ENCODE measurements around the gene DLGAP4.

The DLGAP4 gene

GRCh38 chr20:36572701-36573102 lies 266.6 kb downstream of the DLGAP4 start:
- H3K9ac ChIP-seq (ENCODE audit: low read length): peak overlapping the region; percentile 99
- H3K4me2 ChIP-seq (ENCODE audit: low read depth, low read length, poor library complexity, severe bottlenecking): peak overlapping the region; percentile 79
- peaks cover 40% of the 10 kb centered on the region for H3K79me2 ChIP-seq (ENCODE audit: insufficient read depth, low read length)
- H3K27me3 ChIP-seq (ENCODE audit: low read length): no peaks in the 10 kb centered on the region
- H3F3A ChIP-seq (ENCODE audit: insufficient read depth): peaks cover 20% of the 10 kb centered on the region
- TF ChIP-seq, protein P1, sequence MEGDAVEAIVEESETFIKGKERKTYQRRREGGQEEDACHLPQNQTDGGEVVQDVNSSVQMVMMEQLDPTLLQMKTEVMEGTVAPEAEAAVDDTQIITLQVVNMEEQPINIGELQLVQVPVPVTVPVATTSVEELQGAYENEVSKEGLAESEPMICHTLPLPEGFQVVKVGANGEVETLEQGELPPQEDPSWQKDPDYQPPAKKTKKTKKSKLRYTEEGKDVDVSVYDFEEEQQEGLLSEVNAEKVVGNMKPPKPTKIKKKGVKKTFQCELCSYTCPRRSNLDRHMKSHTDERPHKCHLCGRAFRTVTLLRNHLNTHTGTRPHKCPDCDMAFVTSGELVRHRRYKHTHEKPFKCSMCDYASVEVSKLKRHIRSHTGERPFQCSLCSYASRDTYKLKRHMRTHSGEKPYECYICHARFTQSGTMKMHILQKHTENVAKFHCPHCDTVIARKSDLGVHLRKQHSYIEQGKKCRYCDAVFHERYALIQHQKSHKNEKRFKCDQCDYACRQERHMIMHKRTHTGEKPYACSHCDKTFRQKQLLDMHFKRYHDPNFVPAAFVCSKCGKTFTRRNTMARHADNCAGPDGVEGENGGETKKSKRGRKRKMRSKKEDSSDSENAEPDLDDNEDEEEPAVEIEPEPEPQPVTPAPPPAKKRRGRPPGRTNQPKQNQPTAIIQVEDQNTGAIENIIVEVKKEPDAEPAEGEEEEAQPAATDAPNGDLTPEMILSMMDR (IDR thresholded peaks at IDR 0.05; ENCODE audit: insufficient read depth, low read length, poor library complexity, severe bottlenecking): no peak
- no peak for TF ChIP-seq EZH2phosphoT487 (conservative IDR thresholded peaks at IDR 0.05; ENCODE audit: low read length)
- H3K27ac ChIP-seq (ENCODE audit: low read depth, low read length): peak overlapping the region; percentile 27
- peak overlapping the region; percentile 93 for H2AFZ ChIP-seq (ENCODE audit: low read depth, low read length, severe bottlenecking)
- peak overlapping the region; percentile 60 for H3K4me3 ChIP-seq (ENCODE audit: insufficient read depth, low read length, poor library complexity, severe bottlenecking)
- no peaks in the 10 kb centered on the region for H3K9me3 ChIP-seq (ENCODE audit: insufficient read depth, low read length)
- H4K20me1 ChIP-seq (ENCODE audit: low read depth, low read length): 0 out of 2 replicates have a peak, but pooled peaks cover 3% of the 10 kb centered on the region
- no peaks in the 10 kb centered on the region for H3K36me3 ChIP-seq (ENCODE audit: low read length)
- no peaks in the 10 kb centered on the region for H3K9me2 ChIP-seq (replicated peaks; ENCODE audit: insufficient read depth, low read length)

GRCh38 chr20:36573103-36573797 lies 267.1 kb downstream of the DLGAP4 start, which contains the start of gene TGIF2:
TGIF2 (plus strand) TSS chr20:36573597; CDS start chr20:36578775, 5,178 bp downstream.
- Histone ChIP-seq H3K36me3 (ENCODE audit: low read length) (no peaks in the 10 kb centered on the region), H3K9me2 (replicated peaks; ENCODE audit: insufficient read depth, low read length) (no peaks in the 10 kb centered on the region), H3K79me2 (ENCODE audit: insufficient read depth, low read length) (peaks cover 46% of the 10 kb centered on the region), H2AFZ (ENCODE audit: low read depth, low read length, severe bottlenecking) (peak within 1 kb of the TSS; percentile 93), H3K27ac (ENCODE audit: low read depth, low read length) (peak within 1 kb of the TSS; percentile 75), H3K27me3 (ENCODE audit: low read length) (no peaks in the 10 kb centered on the region), H3F3A (ENCODE audit: insufficient read depth) (peaks cover 20% of the 10 kb centered on the region), H3K4me3 (ENCODE audit: insufficient read depth, low read length, poor library complexity, severe bottlenecking) (peak within 1 kb of the TSS; percentile 97), H3K9ac (ENCODE audit: low read length) (peak within 1 kb of the TSS; percentile 99), H4K20me1 (ENCODE audit: low read depth, low read length) (0 out of 2 replicates have a peak, but pooled peaks cover 3% of the 10 kb centered on the region), H3K9me3 (ENCODE audit: insufficient read depth, low read length) (no peaks in the 10 kb centered on the region), H3K4me2 (ENCODE audit: low read depth, low read length, poor library complexity, severe bottlenecking) (peak within 1 kb of the TSS; percentile 79)
- TF ChIP-seq EZH2phosphoT487 (conservative IDR thresholded peaks at IDR 0.05; ENCODE audit: low read length): no peak
- TF ChIP-seq, protein P1 (IDR thresholded peaks at IDR 0.05; ENCODE audit: insufficient read depth, low read length, poor library complexity, severe bottlenecking): no peak

- TF ChIP-seq, protein P1 (IDR thresholded peaks at IDR 0.05; ENCODE audit: insufficient read depth, low read length, poor library complexity, severe bottlenecking): no peak
- TF ChIP-seq EZH2phosphoT487 (conservative IDR thresholded peaks at IDR 0.05; ENCODE audit: low read length): no peak
- H2AFZ ChIP-seq (ENCODE audit: low read depth, low read length, severe bottlenecking): peak overlapping the region; percentile 67
- peaks cover 51% of the 10 kb centered on the region for H3K79me2 ChIP-seq (ENCODE audit: insufficient read depth, low read length)
- H3K27ac ChIP-seq (ENCODE audit: low read depth, low read length): peak overlapping the region; percentile 75
- 0 out of 2 replicates have a peak, but pooled peaks cover 3% of the 10 kb centered on the region for H4K20me1 ChIP-seq (ENCODE audit: low read depth, low read length)
- no peaks in the 10 kb centered on the region for H3K9me2 ChIP-seq (replicated peaks; ENCODE audit: insufficient read depth, low read length)
- H3K4me2 ChIP-seq (ENCODE audit: low read depth, low read length, poor library complexity, severe bottlenecking): peak overlapping the region; percentile 67
- no peaks in the 10 kb centered on the region for H3K36me3 ChIP-seq (ENCODE audit: low read length)
- no peaks in the 10 kb centered on the region for H3K9me3 ChIP-seq (ENCODE audit: insufficient read depth, low read length)
- H3F3A ChIP-seq (ENCODE audit: insufficient read depth): peaks cover 20% of the 10 kb centered on the region
- H3K9ac ChIP-seq (ENCODE audit: low read length): peak overlapping the region; percentile 99
- no peaks in the 10 kb centered on the region for H3K27me3 ChIP-seq (ENCODE audit: low read length)
- peak overlapping the region; percentile 97 for H3K4me3 ChIP-seq (ENCODE audit: insufficient read depth, low read length, poor library complexity, severe bottlenecking)
Measured at GRCh38 chr20:36573798-36574365, 267.7 kb downstream of the DLGAP4 start.
